Globus pallidus (tissue), 1 donor: ENCODE measurements around the gene LAMA5.

Source experiments
- DNase-seq: peaks from one replicate; pipeline ENCODE4 v3.0.0-alpha.2; 2015; ENCODE audit warnings: low spot score

LAMA5 gene

DNA sequence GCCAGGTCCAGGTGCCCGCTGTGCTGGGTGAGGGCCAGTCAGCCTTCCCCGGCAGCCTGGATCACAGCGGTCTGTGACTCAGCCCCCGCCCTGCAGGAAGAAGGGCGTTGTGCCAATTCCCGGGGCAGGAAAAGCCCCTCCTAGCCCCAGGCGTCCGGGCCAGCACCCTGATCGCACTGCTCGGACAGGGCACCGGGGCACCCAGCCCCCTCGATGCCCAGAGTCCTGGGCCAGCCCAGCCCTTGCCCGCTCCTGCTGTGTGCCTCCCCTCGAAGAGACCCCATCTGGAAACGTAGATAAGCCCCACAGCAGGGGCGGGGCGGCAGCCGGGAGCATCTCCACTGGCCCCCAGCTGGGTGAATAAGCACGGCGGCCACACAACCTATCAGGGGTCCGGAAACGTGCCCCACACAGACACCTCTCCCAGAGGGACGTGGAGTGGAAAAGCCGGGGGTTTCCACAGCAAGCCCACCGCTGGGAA lies 9.9 kb downstream of the LAMA5 start:
- no peak for DNase-seq

GRCh38 chr20:62356589-62357186 lies 10.4 kb downstream of the LAMA5 start:
- DNase-seq: no peak

GRCh38 chr20:62355878-62356588 lies 11.1 kb downstream of the LAMA5 start:
- no peak for DNase-seq

GRCh38 chr20:62355516-62355877 lies 11.6 kb downstream of the LAMA5 start:
- DNase-seq: no peak

DNA sequence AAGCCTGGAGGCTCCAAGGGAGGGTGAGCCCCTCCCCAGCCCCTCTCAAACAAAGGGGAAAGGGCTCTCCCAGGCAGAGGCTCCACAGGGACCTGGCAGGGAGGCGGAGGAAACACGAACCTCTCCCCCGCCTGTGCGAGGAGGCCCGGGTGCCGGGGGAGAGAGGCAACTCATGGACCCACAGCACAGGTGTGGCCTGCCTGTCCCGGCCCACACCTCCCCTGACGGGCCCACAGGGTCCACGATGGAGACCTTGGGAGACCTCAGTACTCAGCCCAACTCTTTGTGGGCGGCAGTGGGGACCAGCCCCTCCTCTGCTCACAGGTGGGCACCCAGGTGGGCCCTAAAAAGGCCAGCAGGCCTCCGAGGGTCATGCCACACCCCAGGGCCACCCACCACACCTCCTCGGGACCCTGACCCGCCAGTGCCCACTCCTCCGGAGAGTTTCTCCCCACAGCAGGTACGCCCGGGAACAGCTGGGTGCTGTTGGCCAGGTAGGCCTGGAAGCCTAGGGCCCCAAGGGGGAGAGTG lies 12.2 kb downstream of the LAMA5 start:
- DNase-seq: no peak

DNA sequence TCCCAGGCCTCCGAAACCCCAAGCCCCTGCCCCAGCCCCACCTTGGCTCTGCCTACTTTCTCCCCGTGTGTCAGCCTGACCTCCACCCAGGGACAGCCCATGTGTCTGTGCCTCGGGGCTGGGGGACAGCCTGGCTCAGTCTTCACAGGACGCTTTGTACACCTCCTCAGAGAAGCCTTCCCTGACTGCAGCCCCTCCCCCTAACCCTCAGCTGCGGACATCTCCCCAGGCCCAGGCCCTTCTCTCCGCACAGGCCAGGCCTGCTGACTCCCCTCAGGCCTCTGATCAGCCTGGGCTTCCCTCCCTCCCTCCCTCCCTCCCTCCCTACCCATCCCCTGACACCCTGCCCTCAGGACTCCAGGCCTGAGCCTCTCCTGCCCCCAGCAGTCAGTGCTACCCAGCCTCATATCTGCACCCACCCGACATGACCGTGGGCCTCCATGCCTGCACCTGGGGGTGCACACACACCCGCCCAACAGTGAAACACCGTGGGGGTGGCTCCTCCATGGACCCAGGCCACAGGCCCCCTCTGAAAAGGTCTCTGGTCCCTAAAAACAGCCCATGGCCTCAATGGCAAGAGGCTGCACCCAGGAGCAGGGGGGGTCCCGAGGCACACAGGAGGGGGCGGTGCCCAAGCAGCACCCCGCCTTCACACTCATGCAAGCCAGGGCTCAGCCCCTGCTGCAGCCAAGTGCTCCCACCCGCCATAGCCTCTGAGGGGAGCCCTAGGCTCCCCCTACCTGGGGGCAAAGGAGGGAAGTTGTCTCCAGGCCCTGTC lies 12.9 kb downstream of the LAMA5 start:
- no peak for DNase-seq

DNA sequence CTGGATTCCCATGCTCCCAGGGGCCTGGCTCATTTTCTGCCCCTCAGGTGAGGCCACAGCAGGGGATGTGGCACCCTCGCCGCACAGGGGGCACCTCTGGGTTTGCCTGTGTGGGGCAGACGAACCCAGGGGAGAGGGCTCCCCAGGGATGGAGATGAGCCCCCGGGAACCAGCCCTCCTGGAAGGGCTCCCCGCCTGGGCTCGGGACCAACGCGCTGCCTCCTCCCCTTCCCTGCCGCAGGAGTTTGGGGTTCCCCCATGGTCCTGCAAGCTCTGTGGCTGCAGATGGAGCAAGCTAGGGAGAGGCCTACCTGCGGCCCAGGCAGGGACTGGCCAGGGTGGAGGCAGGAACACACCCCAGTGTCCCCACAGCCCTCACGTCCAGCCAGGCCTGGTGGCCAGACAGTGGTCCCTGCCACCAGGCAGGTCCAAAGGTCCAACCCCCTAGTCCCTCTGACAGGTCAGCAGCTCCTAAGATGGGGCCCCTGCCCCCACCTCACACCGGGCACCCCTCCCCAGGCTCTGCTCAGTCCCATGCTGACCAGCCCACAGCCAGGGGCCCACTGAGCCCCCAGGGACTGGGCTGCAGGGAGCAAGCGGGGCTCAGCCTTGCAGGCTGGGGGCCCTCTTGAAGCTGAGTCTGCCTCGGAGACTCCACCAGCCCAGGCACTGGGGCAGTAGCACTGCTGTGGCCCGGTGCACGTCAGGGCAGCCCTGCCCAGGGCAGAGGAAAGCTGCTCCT lies 13.7 kb downstream of the LAMA5 start:
- DNase-seq: no peak

- peak; percentile 77 for DNase-seq
These were observed 14.5 kb downstream of the LAMA5 start for GRCh38 chr20:62352402-62353288.

GRCh38 chr20:62351469-62352401 lies 15.4 kb downstream of the LAMA5 start:
- no peak for DNase-seq

DNA sequence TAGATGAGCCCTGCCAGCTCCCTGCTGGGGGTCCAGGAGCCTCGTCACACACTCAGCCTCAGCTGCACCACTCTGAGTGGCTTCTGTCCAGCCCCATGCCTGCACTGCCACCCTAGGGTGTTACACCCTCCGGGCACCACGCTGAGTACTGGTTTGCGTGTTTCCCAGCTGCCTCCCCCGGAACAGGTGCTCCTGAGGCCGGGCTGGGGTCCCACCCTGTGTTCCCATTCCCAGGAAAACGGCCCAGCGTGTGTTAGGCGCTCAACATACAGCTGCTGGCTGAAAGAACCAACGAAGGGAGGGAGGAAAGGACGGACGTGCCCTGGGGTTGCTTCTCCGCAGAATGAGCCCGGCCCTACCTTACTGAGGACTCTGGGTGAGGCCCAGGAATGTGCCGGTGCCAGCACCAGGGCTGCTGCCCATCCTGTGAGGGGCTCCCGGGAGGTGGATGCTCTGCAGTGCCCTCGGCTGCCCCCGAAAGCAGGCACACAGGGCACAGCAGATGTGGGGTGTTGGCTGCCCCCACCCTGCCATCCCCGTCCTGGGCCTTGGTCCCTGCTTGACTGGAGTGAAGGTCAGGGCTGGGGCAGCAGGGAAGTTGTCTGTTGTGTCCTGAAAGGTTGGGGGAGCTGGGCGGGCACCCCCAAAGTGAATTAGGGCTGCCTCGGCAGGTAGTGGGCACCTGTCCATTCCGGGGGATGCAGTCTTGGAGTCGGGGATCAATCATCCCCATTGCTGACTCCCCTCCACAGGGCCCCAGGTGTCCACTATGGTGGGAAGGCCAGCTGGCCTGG lies 16.3 kb downstream of the LAMA5 start:
- no peak for DNase-seq

- DNase-seq: no peak
These were observed 16.9 kb downstream of the LAMA5 start for GRCh38 chr20:62350098-62350628.

DNA sequence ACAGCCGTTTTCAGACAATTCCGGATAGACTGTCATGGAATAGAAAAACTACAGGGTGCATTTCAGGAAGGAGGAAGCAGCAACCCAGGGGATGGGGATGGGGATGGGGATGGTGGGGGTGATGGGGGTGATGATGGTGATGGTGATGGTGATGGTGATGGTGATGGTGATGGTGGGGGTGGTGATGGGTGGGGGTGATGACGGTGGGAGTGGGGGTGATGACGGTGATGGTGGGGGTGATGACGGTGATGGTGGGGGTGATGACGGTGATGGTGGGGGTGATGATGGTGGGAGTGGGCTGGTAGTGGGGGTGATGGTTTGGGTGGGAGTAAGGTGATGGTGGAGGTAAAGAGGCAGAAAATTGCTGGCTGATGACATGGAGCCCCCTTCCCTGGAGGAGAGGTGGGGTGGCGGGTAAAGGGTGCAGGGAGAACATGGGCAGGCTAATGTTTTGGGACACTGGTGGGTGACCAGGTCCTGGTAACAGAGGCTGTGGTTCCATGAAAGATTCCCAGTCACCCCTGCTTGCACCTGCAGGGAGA lies 17.5 kb downstream of the LAMA5 start:
- DNase-seq: no peak

DNA sequence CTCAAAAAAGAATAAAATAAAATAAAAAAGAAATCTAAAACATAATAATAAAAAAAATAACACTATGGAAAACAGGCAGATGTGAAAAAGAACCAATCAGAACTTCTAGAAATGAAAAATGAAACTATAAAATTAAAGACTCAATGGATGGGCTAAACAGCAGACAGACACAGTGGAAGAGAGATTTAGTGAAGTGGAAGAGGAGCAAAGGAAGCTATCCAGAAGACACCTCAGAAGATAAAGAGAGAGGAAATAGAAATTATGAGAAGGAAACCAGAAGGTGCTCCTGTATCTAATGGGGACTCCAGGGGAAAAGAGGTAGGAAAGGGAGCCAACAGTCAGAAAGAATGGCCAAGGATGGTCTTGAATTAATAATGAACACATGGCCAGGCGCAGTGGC lies 18.5 kb downstream of the LAMA5 start:
- no peak for DNase-seq

DNA sequence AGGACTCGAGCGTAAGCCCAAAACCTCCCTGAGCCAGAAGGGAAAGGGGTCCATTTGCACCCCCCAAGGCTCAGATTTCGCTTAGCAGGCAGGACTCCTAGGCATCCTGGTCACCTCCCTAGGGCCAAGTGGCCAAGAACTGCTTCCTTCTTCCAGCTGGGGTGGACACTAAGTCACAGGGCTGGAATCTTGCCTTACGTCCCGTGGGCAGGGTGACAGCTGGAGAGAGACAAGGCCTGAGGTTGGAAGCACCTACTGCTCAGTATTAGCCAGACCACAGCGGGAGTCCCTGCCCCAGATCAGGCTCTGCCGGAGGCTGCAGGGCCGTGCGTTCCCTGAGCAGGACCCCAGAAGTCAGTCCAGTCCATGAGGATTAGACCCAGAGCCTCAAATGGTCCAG lies 19.7 kb downstream of the LAMA5 start:
- no peak for DNase-seq

DNA sequence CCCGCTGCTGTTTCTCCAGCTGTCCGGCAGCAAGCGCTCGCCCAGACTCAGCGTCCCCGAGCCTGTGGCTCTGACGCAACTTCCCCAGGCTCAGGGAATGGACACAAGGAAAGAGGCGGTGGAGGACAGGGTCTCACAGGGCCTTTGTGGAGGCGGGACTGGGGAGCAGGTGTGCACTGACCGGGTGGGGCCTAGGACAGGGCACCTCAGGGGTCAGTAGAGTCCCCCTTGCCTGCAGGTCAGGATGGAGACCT lies 20.0 kb downstream of the LAMA5 start:
- DNase-seq: no peak

DNA sequence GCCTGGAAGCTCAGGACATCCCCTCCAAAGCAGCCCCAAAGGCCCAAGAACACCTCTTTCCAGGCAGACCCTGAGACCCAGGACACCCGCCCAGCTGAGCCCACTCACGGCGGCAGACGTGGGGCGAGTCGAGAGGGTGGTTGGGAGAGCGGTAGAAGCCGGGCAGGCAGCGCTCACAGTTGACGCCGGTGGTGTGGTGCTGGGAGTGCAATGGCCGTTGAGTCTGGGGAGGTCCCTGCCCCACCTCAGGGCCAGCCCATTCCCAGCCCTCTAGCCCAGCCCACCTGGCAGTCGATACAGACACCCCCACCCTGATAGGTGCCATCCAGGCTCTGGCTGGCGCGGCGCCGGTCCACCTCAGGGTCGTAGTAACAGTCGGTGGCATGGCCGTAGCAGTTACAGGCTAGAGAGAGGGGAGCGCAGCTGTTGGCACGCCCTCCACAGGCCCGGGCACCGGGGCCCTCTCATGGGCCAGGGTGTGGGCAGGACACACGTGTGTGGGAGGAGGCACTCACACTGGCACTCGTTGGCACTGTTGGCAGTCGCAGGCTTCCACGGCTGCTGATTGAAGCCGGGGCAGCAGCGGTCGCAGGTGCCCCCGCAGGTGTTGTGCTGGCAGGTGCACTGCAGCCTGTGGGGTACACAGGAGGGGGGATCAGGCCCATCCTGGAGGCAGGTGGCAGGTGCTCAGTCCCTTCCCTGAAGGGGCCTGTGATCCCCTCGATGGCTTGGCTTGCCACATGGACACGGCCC lies 20.5 kb downstream of the LAMA5 start:
- no peak for DNase-seq

DNA sequence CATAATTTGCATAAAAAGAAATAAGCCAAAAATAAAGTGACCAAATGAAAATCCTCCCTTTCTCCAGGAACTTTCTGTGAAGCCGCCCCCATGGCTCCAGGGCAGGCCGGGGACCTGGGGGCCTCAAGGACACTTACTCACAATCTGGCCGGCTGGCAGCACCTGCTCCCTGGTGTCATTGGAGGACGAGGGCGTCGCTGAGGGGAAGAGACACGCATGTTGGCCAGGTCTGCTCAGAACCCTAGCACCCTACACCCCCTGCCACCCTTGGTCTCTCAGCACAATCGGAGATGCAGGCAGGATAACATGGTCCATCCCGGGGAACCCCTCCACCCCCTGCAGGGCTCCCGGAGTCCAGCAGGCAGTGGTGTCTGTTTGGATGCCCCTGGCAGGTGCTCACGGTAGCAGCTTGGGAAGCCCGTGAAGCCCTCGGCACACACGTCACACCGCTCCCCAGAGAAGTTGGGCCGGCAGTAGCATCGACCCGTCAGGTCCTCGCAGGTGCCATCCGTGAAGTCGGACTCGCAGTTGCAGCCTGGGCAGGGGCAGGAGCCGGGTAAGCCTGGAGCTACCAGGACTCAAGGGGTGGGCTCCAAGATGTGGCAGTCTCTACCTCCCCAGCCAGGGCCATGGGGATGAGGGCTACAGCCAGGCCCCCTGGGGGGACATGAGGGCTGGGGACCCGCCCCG lies 21.3 kb downstream of the LAMA5 start:
- DNase-seq: no peak

GRCh38 chr20:62344782-62345181 lies 22.3 kb downstream of the LAMA5 start:
- no peak for DNase-seq
